ENCODE data around the gene FCHO2.
"Not testable (repeated sequence)": the region's sequence is repeated elsewhere in the genome, so short reads cannot be mapped to it uniquely, and the experiment has no call there.

The FCHO2 gene

GRCh38 chr5:72956324-72957140, 691 bp downstream of the FCHO2 start:
- no peak for DNase-seq (ENCODE audit: low read depth in 2 of 2)

GRCh38 chr5:72957337-72957736, 1.5 kb downstream of the FCHO2 start:
- DNase-seq (ENCODE audit: low read depth in 2 of 2), result no peak

- no peak for DNase-seq (ENCODE audit: low read depth in 2 of 2)
Measured at GRCh38 chr5:72959257-72959656, 3.4 kb downstream of the FCHO2 start.

- DNase-seq (ENCODE audit: low read depth in 2 of 2), result not testable (repeated sequence)
Measured at GRCh38 chr5:72974481-72974880, 18.6 kb downstream of the FCHO2 start.

GRCh38 chr5:72976810-72977209, 21.0 kb downstream of the FCHO2 start:
- DNase-seq (ENCODE audit: low read depth in 2 of 2), result not testable (repeated sequence)

DNA sequence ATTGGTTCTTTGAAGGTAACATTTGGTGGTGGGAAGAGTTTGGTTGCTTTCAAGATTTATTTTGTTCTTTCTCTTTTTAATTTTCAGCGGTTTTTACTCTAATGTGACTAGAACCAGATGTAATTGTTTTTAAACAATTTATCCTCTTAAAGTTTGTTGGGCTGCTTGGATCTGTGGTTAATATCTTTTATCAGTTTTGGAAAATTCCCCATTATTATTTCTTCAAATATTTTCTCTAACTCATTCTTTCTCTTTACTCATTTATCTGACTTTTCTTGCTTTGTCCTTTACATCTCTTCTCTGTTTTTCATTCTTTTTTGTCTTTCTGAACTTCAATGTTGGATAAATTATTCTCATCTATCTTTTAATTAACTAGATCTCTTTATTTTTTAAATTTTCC, 29.9 kb downstream of the FCHO2 start:
- DNase-seq (ENCODE audit: low read depth in 2 of 2), result no peak

GRCh38 chr5:72988769-72989168, 32.9 kb downstream of the FCHO2 start:
- DNase-seq (ENCODE audit: low read depth in 2 of 2), result no peak

DNA sequence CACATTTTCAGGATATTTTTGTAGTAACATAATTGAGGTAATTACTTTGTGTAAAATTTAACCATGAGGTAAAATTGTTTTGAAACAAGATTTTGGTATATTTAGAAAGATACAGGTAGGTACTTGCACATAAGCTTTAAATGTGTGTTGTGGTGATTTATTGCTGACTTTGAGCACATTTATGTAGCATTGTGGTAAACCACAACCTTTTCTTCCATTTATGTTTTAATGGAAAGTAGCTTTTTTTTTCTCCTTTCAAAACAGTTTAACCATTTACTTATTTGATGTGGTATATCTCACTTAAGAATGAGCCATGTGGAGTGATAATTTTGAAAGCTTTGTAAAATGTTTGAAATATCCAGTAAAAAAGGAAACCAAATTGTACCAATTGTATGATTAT, 35.6 kb downstream of the FCHO2 start:
- no peak for DNase-seq (ENCODE audit: low read depth in 2 of 2)

- DNase-seq (ENCODE audit: low read depth in 2 of 2), result no peak
Measured at GRCh38 chr5:72994578-72994977, 38.7 kb downstream of the FCHO2 start.

DNA sequence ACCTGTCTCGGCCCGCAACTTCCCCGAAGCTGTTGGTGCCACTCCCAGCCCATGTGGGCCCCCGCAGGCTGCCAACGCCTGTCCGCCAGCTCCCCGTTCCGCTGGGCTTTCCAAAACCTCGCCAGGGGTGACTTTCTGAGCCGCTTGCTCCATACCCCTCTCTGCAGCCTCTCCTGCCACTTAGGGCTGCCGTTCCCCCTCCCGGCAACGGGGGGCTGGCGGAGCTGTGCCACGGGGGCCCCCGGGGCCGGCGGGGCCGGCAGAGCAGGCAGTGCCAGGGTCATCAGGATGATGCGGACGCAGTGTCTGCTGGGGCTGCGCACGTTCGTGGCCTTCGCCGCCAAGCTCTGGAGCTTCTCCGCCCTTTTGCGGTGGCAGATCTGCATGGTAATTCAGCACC, 40.8 kb downstream of the FCHO2 start:
- DNase-seq (ENCODE audit: low read depth in 2 of 2), result no peak

DNA sequence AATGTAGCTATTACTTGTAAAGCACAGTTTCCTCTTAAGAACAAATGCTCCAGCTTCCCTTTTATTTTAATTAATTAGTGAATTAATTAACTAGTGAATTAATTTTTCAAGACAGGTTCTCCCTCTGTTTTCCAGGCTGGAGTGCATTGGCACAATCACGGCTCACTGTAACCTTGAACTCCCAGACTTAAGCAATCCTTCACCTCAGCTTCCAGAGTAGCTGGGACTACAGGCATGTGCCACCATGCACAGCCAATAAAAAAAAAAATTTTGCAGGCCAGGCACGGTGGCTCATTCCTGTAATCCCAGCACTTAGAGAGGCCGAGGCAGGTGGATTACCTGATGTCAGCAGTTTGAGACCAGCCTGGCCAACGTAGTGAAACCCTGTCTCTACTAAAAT, 44.1 kb downstream of the FCHO2 start:
- DNase-seq (ENCODE audit: low read depth in 2 of 2), result no peak

GRCh38 chr5:73005886-73006285, 50.0 kb downstream of the FCHO2 start:
- DNase-seq (ENCODE audit: low read depth in 2 of 2), result no peak

GRCh38 chr5:73007051-73007450, 51.2 kb downstream of the FCHO2 start:
- no peak for DNase-seq (ENCODE audit: low read depth in 2 of 2)

GRCh38 chr5:73008831-73009230, 53.0 kb downstream of the FCHO2 start:
- no peak for DNase-seq (ENCODE audit: low read depth in 2 of 2)

- DNase-seq (ENCODE audit: low read depth in 2 of 2), result not testable (repeated sequence)
Measured at GRCh38 chr5:73011612-73012011, 55.8 kb downstream of the FCHO2 start.

- DNase-seq (ENCODE audit: low read depth in 2 of 2), result no peak
Measured at GRCh38 chr5:73018892-73019291, 63.1 kb downstream of the FCHO2 start.

GRCh38 chr5:73019766-73020165, 63.9 kb downstream of the FCHO2 start:
- no peak for DNase-seq (ENCODE audit: low read depth in 2 of 2)

DNA sequence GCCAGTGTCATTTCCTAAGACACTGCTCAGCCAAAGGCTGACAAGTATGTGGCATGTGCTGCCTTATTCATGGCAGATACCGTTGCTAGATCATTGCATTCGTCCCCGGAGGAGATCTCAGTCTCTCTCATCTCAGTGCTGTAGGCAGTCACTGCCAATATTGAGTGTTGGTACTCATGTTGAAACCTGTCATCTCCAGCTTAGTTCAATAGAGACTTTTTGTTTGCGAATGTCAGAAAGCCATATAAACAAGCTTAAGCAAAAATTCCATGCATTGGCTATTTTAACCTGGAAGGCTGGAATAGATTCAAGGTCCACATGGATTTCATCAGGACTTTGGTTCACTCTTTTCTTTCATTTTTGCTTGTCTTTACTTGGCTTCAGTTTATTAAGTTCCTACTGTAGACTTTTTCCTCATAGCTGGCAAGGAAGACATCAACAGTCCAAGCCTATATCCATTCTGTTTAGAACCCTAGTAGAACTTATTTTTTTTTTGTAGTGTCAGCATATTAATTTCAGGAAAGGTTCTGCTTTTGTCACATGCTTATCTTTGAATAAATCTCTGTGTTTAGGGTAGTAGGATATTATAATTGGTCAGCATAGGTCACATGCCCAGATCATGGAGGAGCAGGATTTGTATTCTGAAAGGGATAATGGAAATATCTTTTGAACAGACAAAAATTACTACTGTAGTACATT, 66.8 kb downstream of the FCHO2 start:
- no peak for DNase-seq (ENCODE audit: low read depth in 2 of 2)

DNA sequence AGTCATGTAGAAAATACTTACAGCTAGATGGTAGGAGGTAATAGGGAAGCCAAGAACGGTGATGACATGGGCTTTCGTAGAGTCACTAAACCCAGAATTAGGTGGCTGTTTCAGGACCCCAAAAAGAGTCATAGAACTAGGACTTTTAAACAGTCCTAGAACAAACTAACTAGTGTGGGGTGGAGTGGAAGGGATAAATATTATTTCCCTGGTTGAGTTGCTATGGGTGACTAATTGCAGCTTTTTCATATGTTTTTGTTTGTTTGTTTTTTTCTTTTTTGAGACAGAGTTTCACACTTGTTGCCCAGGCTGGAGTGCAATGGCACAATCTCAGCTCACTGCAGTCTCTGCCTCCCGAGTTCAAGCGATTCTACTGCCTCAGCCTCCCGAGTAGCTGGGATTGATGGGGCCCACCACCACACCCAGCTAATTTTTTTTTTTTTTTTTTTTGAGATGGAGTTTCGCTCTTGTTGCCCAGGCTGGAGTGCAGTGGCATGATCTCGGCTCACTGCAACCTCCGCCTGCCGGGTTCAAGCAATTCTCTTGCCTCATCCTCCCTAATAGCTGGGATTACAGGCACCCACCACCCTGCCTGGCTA, 69.2 kb downstream of the FCHO2 start:
- DNase-seq (ENCODE audit: low read depth in 2 of 2), result not testable (repeated sequence)

- no peak for DNase-seq (ENCODE audit: low read depth in 2 of 2)
Measured at GRCh38 chr5:73027361-73027760, 71.5 kb downstream of the FCHO2 start.

DNA sequence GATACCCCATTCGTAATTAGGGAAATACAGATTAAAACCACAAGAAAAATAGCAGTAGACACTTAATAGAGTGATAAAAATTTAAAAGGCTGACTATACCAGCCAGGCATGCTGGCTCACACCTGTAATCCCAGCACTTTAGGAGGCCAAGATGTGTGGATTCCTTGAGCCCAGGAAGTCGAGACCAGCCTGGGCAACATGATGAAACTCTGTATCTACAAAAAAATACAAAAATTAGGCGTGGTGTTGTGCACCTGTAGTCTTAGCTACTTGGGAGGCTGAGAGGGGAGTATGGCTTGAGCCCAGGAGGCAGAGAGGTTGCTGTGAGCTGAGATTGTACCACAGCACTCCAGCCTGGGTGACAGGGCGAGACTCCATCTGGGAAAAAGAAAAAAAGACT, 72.0 kb downstream of the FCHO2 start:
- no peak for DNase-seq (ENCODE audit: low read depth in 2 of 2)

DNA sequence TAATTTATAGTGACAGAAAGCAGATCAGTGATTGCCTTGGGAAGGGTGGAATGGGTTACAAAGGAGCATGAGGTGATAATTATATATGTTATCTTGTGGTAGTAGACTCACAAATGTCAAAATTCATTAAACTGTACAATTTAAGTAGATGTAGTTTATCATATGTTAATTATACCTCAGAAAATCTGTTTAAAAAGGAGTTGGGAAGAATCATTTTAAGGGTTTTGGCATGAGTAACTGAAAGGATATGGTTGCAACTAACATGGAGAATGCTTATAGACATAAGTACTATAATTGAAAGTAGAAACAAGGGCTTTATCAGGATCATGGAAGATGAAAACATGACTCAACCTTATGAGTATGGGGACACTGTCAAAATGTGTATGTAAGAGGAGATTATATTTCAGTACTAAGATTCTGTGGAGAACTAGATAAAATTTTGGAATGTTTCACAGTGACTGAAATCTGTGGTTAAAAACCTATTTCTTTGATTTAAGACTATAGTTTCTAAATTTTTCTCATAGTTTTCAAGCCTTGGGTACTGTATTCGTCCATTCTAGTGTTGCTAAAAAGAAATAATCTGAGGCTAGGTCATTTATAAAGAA, 73.3 kb downstream of the FCHO2 start:
- DNase-seq (ENCODE audit: low read depth in 2 of 2), result no peak
